ENCODE data around the gene DDX39A.
"Not testable (repeated sequence)": the region's sequence is repeated elsewhere in the genome, so short reads cannot be mapped to it uniquely, and the experiment has no call there.

The DDX39A gene

DNA sequence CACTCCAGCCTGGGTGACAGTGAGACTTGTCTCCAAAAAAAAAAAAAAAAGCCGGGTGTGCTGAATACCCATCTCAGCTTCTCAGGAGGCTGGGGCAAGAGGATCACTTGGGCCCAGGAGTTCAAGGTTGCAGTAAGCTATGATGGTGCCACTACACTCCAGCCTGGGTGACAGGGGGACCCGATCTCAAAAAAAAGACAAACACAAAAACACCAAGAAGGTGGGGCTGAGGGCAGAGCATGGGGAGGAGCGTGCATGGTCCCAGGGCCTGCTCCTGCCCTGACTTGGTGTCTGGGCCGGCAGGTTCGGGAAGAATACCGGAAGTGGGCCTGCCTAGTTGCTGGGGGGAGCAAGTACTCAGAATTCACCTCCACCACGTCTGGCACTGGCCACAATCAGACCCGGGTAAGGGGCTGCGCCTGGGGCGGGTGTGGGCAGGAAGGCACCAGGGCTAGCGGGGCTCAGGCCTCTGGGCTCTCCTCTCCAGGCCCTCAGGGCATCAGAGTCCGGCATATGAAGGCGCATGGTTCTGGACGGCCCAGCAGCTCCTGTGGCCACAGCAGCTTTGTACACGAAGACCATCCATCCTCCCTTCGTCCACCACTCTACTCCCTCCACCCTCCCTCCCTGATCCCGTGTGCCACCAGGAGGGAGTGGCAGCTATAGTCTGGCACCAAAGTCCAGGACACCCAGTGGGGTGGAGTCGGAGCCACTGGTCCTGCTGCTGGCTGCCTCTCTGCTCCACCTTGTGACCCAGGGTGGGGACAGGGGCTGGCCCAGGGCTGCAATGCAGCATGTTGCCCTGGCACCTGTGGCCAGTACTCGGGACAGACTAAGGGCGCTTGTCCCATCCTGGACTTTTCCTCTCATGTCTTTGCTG, 11.3 kb downstream of the DDX39A start:
- DNase-seq = no peak

GRCh38 chr19:14406645-14407401, 12.3 kb downstream of the DDX39A start:
- DNase-seq = no peak

DNA sequence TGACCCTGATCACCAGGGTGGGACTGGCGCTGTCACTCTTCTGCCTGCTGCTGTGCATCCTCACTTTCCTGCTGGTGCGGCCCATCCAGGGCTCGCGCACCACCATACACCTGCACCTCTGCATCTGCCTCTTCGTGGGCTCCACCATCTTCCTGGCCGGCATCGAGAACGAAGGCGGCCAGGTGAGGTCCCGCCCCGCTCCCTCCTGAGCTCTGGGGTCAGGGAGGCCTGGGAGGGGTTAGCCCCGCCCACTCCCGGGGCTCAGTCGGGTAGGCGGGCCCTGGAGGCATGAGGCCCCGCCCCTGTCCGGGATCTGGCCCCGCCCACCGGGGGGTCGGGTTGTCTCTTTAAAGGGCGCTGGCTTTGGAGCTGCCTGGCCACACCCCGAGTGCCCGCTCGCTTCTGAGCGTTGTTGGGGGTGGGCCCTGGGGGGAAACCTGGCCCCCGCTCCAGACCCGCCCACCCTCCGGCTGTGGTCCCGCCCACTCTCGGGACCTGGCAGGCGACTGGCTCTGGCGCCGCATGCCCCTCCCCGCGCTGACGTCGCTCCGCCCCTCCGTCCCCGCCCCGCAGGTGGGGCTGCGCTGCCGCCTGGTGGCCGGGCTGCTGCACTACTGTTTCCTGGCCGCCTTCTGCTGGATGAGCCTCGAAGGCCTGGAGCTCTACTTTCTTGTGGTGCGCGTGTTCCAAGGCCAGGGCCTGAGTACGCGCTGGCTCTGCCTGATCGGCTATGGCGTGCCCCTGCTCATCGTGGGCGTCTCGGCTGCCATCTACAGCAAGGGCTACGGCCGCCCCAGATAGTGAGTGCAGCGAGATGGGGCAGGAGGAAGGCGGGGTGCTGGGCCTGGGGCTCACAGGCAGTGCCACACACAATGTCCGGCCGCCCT, 13.1 kb downstream of the DDX39A start:
- DNase-seq = peak; percentile 89

GRCh38 chr19:14405380-14405757, 13.8 kb downstream of the DDX39A start:
- no peak for DNase-seq

DNA sequence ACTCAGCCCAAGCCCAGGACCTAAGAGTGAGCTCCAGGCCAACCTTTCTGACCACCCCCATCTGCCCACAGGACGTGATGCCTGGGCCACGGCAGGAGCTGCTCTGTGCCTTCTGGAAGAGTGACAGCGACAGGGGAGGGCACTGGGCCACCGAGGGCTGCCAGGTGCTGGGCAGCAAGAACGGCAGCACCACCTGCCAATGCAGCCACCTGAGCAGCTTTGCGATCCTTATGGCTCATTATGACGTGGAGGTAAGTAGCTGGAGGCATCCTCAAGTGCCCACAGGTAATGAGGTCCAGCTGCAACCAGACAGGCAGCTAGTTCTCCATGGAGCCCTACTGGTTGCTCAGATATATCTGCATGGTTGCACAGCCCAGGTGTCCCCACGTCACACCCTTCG, 14.8 kb downstream of the DDX39A start:
- DNase-seq = no peak

DNA sequence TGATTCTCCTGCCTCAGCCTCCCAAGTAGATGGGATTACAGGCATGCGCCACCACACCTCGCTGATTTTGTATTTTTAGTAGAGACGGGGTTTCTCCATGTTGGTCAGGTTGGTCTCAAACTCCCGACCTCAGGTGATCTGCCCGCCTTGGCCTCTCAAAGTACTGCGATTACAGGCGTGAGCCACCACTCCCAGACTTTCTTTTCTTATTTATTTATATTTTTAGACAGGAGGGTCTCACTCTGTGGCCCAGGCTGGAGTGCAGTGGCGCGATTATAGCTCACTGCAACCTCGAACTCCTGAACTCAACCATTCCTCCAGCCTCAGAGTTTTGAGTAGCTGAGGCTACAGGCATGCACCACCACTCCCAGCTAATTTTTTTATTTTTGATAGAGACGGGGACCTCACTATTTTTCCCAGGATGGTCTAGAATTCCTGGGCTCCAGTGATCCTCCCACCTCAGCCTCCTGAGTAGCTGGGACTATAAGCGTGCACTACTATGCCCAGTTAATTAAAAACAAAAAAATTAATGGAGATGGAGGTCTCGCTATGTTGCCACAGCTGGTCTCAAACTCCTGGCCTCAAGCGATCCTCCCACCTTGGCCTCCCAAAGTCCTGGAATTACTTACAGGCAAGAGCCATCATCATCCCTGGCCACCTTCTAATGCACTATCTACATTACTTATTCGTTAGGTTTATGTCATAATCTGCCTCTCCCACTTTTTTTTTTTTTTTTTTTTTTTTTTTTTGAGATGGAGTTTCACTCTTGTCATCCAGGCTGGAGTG, 15.8 kb downstream of the DDX39A start:
- not testable (repeated sequence) for DNase-seq

DNA sequence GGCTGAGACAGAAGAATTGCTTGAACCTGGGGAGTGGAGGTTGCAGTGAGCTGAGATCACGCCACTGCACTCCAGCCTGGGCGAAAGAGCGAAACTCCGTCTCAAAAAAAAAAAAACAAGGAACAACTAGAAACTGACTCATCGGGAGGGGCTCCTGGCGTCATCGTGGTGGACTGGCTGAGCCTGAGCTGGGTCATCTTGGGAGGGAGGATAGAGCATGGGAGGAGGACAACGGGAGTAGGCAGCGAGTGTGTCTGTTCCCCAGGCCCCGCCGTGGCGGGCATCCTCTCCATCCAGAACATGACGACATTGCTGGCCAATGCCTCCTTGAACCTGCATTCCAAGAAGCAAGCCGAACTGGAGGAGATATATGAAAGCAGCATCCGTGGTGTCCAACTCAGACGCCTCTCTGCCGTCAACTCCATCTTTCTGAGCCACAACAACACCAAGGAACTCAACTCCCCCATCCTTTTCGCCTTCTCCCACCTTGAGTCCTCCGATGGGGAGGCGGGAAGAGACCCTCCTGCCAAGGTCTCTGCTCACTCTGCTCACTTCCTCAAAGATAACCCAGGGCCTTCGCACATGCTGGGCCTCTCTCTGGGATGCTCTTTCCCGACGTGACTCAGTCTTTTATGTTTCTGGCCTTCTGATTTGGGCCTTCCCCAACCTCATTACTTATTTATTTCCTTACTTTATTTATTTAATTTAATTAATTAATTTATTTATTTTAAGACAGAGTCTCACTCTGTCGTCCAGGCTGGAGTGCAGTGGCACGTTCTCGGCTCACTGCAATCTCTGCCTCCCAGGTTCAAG, 16.6 kb downstream of the DDX39A start:
- DNase-seq = no peak

GRCh38 chr19:14401468-14402195, 17.5 kb downstream of the DDX39A start:
- no peak for DNase-seq

DNA sequence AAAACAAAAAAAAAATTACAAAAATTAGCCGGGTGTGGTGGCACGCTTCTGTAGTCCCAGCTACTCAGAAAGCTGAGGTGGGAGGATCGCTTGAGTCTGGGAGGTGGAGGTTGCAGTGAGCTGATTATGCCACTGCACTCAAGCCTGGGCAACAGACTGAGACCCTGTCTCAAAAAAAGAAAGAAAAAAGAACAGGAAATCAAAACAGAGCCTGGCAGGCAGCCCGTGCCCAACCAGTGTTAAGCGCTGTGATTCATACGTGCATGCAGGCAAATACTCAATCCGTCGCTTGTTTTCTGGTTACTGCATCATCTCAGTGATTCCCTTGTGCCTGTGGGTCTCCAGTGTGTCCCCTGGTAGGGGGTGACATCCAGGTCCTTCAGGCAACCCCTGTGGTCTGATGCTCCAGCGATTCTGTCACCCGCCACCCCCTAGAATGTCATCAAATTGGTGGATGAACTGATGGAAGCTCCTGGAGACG, 18.1 kb downstream of the DDX39A start:
- no peak for DNase-seq

- DNase-seq = not testable (repeated sequence)
Observed at GRCh38 chr19:14397168-14397567, 22.0 kb downstream of the DDX39A start.

- not testable (repeated sequence) for DNase-seq
Observed at GRCh38 chr19:14396730-14397129, 22.4 kb downstream of the DDX39A start.

GRCh38 chr19:14395710-14396336, 23.3 kb downstream of the DDX39A start:
- DNase-seq = no peak

- no peak for DNase-seq
Observed at GRCh38 chr19:14395262-14395661, 23.9 kb downstream of the DDX39A start.

- no peak for DNase-seq
Observed at GRCh38 chr19:14394167-14394566, 25.0 kb downstream of the DDX39A start.

GRCh38 chr19:14393329-14393728, 25.8 kb downstream of the DDX39A start:
- DNase-seq = no peak

DNA sequence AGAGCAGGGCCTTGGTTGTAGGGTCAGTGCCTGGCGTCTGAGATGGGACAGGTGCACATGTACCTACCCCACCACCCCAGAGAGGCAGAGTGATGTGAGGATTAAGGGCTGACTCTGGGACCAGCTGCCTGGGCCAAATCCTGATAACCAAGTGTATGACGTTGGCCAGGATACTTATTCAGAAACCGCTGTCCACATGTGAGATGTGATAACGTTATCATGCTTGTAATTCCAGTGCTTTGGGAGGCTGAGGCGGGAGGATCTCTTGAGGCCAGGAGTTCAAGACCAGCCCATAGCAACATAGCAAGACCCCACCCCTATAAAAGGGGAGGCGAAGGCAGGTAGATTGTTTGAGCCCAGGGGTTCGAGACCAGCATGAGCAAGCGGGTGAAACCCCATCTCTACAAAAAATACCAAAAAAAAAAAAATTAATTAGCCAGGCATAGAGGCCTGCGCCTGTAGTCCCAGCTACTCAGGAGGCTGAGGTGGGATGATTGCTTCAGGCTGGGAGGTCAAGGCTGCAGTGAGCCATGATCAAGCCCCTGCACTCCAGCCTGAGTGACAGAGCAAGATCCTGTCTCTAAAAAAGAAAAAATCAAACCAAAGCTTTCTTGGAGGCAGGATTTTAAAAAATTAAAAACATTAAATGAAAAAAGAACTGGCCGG, 27.9 kb downstream of the DDX39A start:
- no peak for DNase-seq

- DNase-seq = no peak
Observed at GRCh38 chr19:14390548-14390947, 28.6 kb downstream of the DDX39A start.

DNA sequence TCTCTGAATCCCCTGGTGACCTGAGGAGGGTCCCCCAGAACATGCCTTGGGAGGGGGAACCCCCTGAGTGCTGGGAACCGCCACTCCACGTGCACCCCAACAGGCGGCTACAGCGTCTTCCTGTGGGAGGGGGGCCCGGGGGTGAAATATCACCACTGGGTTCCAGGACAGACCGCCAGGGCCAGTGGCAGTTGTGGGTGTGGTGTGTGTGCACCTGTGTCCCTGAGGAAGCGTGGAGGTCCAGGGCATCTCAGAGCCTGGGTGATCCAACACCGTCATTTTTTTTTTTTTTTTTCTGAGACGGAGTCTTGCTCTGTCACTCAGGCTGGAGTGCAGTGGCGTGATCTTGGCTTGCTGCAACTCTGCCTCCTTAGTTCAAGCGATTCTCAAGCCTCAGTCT, 33.6 kb downstream of the DDX39A start:
- DNase-seq = no peak
